GM12865 (cell line): ENCODE results near the gene SPRR3.

Experiments
- DNase-seq: peaks from one replicate; pipeline ENCODE4 v3.0.0; 2010; ENCODE audit warnings: low read depth
- H3K4me3 ChIP-seq: 2 replicates; pipeline ENCODE4 v1.5.1; 2011; ENCODE audit warnings: mild to moderate bottlenecking, low read depth, low read length, control low read depth
- TF ChIP-seq, protein P1 (sequence below): IDR thresholded peaks from 2 replicates; pipeline ENCODE4 v1.5.1; 2011; ENCODE audit warnings: low read length, control low read depth, low read depth, inconsistent platforms; ENCODE audit not compliant: insufficient read depth; ENCODE audit errors: missing control alignments

SPRR3 gene

DNA sequence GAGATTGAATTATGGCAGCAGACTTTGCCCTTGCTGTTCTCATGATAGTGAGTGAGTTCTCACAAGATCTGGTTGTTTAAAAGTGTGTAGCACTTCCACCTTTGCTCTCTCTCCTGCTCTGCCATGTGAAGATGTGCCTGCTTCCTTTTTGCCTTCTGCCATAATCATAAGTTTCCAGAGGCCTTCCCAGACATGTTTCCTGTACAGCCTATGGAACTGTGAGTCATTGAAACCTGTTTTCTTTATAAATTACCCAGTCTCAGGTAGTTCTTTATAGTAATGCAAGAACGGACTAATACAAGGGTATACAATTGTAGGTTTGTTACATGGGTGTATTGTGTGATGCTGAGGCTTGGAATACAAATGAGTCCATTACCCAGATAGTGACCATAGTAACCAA, 33.7 kb downstream of the SPRR3 start:
- TF ChIP-seq, protein P1, sequence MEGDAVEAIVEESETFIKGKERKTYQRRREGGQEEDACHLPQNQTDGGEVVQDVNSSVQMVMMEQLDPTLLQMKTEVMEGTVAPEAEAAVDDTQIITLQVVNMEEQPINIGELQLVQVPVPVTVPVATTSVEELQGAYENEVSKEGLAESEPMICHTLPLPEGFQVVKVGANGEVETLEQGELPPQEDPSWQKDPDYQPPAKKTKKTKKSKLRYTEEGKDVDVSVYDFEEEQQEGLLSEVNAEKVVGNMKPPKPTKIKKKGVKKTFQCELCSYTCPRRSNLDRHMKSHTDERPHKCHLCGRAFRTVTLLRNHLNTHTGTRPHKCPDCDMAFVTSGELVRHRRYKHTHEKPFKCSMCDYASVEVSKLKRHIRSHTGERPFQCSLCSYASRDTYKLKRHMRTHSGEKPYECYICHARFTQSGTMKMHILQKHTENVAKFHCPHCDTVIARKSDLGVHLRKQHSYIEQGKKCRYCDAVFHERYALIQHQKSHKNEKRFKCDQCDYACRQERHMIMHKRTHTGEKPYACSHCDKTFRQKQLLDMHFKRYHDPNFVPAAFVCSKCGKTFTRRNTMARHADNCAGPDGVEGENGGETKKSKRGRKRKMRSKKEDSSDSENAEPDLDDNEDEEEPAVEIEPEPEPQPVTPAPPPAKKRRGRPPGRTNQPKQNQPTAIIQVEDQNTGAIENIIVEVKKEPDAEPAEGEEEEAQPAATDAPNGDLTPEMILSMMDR, result no peak
- no peak for DNase-seq

DNA sequence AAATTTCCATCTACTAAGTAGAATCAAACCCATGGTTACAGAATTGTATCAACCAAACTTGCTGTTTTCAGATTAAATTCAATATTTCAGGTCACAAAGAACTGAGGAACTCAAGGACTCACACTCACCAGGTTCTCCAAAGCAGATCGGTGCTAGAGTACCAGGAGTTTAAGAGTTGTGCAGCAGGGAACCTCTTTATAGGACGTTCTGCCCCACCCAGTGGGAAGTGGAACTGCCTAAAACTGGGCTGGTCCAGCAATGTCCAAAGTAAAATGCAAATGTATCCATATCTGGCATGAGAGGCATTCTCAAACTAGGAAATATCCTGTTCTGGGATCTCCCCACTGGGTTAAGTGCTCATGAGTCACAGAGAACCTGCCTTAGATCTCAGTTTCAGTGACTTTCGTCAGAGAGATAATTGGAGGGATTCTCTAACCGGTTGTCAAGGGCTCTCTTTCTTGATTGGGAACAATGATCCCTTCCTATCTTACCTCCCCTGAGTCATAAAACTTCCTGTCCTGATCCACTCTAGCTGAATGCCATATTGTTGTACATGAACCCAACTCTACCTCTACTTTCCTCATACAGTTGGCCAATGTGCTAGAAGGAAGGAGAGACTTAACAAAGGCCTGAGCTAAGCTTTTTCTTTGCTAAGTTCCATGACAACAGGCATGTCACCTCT, 39.5 kb downstream of the SPRR3 start, which contains the start of gene SPRR2D:
Gene SPRR2D (minus strand): TSS at position 171 of the 682 bp plus-strand sequence. CDS start 774 bp downstream, outside the sequence.
- no peak for DNase-seq
- TF ChIP-seq, protein P1, result no peak
- no peak within 1 kb of the TSS for H3K4me3 ChIP-seq

More for the DNA sequence above, 33.7 kb downstream of the SPRR3 start:
- no peak overlapping the region for H3K4me3 ChIP-seq

DNA sequence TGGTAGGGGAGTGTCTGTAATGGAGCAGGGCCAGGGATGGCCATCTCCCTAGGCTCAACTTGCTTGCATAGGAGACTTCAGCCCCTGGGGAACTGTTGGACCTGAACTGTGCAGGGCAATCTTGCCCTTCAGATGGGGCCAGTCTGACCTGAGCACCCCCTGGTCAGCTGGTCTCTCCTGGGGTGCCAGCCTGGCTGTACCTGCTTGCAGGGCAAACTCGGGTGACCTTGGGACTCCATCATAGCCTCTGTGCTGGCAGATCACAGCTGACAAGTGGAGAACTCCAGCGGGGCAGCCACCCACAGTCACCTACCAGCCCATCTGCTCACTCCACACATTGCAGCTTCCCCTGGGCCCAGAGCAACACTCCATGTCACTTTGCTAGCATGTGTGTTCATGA, 47.7 kb downstream of the SPRR3 start:
- TF ChIP-seq, protein P1, result no peak
- DNase-seq, result no peak
- H3K4me3 ChIP-seq, result no peak overlapping the region
